GM18520 (cell line): ENCODE data around the gene SSBP3.
"Not testable (repeated sequence)": the region's sequence is repeated elsewhere in the genome, so short reads cannot be mapped to it uniquely, and the experiment has no call there.

Source experiments
- ATAC-seq: cut with Tn5 transposase; IDR thresholded peaks from one replicate; pipeline ENCODE4 v1.9.1; 2021; ENCODE audit not compliant: unreplicated experiment

The SSBP3 gene

GRCh38 chr1:54253480-54253879 lies 152.7 kb downstream of the SSBP3 start:
- ATAC-seq = no peak

DNA sequence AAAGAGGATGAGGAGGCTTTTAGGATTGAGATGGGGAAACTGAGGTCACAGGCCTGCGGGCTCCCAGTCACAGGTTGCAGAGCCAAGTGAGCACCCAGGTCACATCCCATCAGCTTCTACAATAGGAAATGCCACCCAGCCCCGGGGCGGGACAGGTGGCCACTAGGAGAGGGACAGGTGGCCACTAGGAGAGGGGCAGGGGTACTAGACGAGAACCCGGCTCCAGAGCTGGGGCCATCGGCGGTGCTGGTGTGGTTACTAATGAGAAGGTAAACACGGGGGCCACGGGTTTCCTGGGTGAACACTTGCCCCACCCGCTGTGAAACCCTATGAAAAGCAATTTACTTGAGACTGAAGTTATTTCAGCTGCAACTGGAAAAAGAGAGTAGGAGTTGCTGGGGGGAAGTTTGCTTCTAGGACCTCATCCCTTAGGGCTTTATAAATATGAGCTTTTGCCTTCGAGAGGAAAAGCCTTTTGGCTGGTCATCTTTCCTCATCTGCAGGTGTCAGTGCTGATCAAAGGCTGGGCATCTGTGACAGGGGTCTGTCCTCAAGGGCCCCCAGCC lies 153.7 kb downstream of the SSBP3 start:
- no peak for ATAC-seq

DNA sequence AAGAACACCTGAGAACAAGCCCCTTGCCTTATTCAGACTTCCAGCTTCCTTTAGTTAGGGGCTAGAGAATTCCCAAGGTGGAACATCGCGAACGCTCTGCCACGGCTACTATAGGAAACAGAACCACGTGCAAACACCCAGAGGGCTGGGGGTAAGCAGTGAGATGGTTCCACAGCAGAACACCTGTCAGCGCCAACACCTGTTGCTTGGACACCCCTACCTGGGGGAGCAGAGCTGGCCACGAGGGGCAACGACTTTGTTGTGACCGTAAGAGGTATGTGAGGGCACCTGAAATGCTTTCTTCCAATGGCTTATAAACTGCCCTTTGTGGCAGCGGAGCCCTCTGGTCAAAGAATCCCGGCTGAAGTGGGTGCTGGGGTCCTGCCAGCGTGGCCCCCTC lies 155.5 kb downstream of the SSBP3 start:
- ATAC-seq = no peak

GRCh38 chr1:54249819-54250435 lies 156.3 kb downstream of the SSBP3 start:
- ATAC-seq = no peak

GRCh38 chr1:54248966-54249365 lies 157.2 kb downstream of the SSBP3 start:
- no peak for ATAC-seq

GRCh38 chr1:54247863-54248515 lies 158.2 kb downstream of the SSBP3 start:
- no peak for ATAC-seq

DNA sequence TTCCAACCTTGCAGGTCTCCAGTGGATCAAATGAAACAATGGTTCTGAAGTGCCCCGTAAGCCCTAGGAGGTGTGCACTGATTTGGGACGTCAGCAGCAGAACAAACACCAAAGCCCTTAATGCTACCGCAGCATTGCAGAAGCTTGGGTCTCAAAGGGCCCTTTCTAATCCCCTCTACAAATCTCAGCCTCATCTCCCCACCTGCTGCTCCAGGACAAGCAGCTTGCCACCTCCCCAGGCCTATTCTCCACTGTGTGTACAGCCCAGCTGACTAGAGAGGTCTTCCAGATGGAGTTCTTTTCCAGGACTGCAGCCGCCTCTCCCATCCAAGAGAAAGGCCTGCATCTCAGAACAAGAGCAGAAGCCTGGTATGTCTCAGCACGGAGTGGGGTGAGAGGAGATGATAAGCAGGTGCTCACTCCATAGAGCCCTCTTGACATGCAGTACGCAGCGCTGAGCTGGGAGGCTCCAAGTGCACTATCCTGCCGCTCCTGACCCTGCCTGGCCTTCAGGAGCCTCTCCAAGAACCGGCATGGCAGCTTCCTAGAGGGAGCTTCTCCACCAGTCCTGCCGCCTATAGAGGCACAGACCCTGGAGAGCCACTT lies 160.0 kb downstream of the SSBP3 start:
- no peak for ATAC-seq

DNA sequence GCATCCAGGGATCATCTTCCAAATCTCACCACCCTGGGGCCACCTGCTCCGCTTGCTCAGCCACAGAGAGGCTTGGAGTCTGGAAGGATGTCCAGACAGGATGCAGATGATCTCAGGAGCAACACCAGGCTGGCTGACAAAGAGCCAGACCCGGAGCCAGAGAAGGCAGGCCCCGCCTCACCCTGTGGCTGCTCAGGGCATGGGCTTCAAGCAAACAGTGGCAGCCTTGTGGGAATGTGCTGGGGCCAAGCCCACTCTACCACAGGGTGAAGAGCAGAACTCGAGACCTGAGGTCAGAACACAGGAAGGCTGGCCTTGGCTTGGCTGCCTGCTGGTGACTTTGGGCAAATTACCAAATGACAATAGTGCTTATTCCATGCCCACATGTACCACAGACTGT lies 160.7 kb downstream of the SSBP3 start:
- ATAC-seq = no peak

- ATAC-seq = no peak
These were observed 161.5 kb downstream of the SSBP3 start for GRCh38 chr1:54244655-54245054.

DNA sequence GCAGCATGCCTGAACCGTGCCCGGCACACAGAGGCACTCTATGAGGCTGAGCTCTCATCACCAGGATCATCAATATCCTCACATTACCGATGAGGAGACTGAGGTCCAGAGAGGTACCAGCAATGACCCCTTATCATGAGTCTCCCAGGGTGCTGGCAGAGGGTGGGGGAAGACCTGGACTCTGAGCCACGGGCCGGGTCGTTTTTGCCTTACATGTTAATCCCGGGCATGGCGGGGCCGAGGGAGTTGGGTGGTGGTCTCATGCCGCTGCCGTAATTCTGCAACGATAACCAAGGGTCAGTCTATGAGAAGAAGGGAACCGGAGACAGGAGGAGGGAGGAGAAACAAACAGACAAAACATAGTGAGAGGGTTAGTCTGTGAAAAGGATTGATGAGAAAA lies 163.2 kb downstream of the SSBP3 start:
- ATAC-seq = no peak

- ATAC-seq = no peak
These were observed 164.8 kb downstream of the SSBP3 start for GRCh38 chr1:54241364-54241763.

DNA sequence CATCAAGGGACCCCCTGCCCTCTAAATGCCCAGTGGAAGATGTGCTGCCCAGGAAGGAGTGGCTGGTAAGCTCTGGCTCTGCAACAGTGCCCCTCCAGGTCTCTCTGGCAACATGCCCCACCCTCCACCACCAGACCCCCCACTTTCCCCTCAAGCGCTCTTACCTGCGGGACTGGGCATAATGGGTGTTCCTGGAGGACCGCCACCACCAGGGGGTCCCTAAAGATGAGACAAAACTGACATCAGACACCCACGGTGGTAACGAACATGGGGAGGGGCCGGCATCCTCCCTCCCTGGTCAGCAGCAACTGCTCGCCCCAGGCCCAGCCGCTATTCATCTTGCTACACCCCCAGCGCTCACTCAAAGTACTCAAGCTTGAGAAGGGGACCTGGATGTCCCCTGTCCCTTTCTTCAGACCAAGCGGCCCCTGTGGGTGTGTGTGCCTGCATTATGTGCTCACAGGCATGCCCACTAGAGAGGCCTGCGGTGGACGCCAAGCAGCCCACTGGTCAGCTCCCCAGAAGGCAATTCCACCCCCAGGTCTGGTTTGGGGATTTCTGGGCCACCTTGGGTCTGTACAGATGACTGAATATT lies 165.4 kb downstream of the SSBP3 start:
- no peak for ATAC-seq

DNA sequence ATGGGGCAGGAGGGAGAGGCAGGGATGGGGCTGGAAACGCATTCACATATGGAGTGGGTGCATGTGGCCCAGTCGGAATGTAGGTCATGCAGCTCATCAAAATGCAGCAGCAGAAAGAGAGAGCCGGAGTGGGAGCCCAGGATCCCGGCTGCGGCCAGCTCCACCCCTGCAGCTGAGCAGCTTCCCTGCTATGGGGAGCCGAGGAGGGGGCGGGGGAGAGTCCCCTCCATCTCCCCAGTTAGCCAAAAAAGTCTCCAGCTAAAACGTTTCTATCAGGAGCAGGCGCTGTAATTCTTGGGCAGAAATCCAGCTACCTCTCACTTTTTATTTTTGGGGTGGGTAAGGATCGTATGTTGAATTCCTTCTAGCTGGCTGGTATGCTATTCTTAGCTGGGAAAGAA lies 166.6 kb downstream of the SSBP3 start:
- ATAC-seq = no peak

GRCh38 chr1:54239035-54239383 lies 167.2 kb downstream of the SSBP3 start:
- ATAC-seq = no peak

DNA sequence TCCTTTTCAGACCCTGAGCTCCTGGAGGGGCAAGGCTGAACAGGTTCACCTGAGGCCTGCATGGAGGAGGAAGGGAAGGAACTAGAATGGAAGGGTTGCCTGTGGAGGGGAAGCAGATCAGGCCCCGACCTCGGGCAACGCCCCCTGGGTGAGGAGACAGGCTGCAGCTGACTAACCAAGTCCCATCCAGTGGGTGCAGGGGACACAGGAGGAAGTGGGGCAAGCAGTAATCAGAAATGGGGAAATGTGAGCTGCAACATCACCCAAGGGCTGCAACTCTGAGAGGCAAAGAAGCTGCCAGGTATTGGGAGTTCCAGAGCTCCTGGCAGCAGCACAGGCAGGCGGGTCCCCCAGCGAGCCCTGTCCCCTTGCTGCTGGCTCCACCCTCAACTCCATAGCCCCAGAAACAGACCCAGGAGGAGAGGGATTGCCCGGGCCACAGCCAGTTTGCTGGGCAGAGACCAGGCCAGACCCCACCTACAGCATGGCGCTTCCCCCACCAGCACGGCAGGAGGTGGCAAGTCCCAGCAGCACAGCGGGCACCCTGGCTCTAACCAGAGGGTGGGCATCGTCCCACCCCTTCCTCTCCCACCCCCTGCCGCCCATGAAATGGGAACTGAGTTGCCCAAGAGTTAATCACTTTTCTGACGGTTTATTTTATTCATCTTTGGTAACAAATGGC lies 167.7 kb downstream of the SSBP3 start:
- ATAC-seq = no peak

DNA sequence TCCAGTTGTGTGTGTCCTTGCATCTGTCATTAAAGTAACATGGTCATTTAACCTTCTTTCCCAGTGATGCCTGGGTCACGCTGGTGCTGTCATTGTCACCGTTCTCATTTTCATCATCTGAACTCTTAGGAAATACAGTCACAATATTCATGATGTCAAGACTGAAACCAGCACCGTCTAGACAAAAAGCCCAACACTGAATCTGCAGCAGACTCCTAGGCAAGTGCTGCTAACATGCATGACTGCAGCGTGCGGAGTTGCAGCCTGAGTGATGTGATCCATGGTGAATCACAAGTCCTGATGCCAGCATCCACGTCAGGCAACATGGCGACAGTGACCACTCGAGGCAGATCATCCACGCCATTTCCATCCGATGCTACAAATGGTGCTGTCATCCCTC lies 168.6 kb downstream of the SSBP3 start:
- no peak for ATAC-seq

GRCh38 chr1:54234284-54234683 lies 171.9 kb downstream of the SSBP3 start:
- no peak for ATAC-seq

- ATAC-seq = not testable (repeated sequence)
These were observed 173.0 kb downstream of the SSBP3 start for GRCh38 chr1:54233196-54233595.

GRCh38 chr1:54230507-54231339 lies 175.5 kb downstream of the SSBP3 start:
- ATAC-seq = peak; percentile 53

GRCh38 chr1:54229281-54229891 lies 176.8 kb downstream of the SSBP3 start:
- no peak for ATAC-seq
